GM19035 (cell line): ENCODE results near the gene RIBC2.
"Not testable (repeated sequence)": the region's sequence is repeated elsewhere in the genome, so short reads cannot be mapped to it uniquely, and the experiment has no call there.

ENCODE experiments used
- ATAC-seq: cut with Tn5 transposase; IDR thresholded peaks from one replicate; pipeline ENCODE4 v1.9.1; 2021; ENCODE audit not compliant: unreplicated experiment

RIBC2 gene

DNA sequence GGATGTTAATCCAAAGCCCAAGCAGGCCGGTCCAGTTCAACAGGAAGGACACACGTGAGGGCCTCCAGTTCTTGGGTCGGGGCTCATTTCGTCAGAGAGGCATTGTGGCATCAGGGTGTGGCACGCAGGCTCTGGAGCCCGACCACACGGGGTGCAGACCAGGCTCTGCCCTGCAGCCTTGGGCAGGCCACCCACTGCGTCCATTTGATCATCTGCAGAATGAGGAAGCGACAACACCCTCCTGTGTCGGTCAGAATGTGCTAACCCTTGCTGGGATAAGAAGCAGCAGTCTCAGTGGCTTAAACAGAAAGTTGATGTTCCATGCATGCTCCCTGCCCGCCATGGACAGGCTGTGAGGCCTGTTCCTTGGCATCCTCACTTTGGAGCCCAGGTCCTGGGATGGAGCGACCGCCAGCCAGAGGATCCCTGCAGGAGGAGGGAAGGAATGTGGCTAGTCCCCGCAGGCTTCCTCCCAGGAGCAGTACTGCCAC lies 10.8 kb downstream of the RIBC2 start:
- ATAC-seq: no peak

DNA sequence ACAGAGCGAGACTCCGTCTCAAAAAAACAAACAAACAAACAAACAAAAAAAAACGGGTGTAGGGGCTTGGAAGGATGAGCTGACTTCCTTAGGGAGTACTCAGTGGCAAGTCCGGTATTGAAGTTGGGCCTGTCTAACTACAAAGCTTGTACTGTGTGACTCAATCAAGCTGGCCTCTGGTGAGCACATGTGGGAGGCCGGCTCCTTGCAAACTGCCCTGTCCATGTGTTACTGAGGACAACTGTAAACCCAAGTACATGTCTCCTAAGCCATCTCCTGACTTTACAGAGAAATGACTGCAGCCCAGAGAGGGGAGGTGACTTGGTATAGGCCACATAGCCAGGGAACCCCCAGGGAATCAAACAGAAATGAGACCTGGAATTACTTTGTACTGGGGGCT lies 11.6 kb downstream of the RIBC2 start:
- no peak for ATAC-seq

DNA sequence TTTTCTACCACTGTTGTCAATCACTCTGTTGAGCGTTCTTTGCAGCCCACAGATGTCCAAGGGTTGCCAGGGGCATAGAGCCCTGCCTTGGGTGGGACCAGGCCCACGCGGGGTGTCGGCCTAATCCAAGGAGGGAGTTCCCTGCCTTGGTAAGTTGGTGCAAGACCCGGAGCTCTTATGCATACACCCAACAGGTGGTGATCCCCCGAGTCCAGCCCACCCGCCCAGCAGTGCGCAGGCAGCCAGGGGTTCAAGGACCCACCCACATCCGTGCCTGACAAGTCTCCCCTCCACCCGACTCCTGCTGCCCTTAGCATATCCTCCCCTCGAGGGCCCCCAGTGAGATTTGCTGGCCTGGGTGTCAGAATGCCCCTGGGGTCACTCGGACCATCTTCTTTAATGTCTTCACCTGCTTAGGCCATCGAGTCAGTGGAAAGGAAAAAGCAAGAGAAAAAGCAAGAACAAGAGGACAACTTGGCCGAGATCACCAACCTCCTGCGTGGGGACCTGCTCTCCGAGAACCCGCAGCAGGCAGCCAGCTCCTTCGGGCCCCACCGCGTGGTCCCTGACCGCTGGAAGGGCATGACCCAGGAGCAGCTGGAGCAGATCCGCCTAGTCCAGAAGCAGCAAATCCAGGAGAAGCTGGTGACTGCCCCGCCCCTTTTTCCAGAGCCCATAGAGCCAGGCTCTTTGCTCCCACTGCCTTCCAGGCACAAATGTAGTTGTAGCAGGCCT lies 12.2 kb downstream of the RIBC2 start:
- ATAC-seq: no peak

DNA sequence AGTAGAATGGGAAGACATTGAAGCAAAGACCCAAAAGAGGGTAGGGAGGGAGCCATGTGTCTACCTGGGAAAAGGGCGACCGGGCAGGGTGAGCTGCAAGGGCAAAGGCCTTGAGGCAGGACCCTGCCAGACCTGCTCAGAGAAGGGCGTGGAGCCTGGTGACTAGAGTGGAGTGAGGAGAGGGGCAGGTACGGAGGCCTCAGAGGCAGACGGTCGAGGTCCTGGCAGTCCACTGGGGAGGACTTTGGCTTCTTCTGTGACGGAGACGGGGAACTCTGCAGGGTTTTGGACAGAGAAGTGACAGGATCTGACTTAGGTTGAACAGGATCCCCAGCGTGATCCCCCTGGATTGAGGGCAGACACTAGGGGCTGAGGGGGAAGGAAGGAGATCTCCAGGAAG lies 12.9 kb downstream of the RIBC2 start:
- ATAC-seq: no peak

DNA sequence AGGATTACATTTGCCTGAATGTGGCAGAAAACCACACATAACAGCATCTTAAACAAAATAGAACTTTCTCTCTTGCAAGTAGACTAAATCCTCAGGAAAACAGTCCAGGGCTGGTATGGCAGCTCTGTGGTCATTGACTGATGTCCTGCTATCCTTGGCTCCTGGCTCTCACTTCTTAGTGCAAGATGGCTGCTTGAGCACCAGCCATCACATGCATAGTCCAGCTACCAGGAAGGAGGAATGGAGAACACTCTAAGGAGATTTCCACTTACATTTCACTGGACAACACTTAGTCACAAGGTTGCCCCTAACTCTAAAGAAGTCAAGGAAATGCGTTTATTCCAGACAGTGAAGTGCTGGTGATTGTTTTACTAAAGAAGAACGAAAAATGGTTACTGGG lies 13.6 kb downstream of the RIBC2 start:
- ATAC-seq: no peak

DNA sequence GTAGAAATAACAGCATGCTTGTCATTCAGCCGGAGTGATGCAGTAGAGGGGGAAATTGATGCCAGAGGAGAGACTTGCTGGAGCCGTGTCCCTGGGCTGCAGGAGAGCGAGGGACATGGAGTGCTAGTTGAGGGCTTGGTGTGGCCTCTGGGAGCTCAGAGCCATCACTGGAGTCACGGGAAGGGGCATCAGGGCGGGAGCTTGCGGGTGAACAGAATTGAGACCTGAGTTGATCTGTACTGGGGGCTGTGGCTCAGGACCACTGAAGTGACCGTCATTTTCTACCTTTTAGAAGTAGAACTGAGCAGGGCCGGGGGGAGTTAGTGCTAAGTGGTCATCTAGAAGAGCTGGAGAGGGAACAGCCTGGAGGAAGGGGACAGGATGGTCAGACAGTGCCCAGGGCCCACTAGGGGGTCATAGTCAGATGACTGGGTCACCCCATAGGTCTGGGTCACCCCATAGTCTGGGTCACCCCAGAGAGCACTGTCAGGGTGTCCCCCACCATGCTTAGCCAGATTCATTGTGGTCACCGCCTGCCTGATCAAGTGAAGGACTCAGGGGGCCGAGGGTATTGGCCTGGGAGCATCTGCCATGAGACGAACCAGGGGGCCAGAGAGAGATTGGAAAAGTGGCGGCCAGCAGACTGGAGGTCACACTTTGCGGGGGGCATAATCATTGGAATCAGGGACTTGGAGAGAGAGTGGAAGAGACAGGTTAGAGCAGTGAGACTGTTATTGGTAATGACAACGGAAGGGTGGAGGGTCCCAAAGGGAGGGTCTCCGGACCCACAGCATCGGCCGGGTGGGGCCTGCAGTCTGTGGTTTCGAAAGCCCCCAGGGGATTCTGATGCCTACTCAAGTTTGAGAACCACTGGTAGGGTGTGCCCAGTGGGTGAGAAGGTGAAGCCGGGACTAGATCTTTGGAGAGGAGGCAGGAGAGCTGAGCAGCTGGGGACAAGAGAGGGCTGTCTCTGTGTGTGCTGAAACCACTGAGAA lies 15.2 kb downstream of the RIBC2 start:
- ATAC-seq: no peak

DNA sequence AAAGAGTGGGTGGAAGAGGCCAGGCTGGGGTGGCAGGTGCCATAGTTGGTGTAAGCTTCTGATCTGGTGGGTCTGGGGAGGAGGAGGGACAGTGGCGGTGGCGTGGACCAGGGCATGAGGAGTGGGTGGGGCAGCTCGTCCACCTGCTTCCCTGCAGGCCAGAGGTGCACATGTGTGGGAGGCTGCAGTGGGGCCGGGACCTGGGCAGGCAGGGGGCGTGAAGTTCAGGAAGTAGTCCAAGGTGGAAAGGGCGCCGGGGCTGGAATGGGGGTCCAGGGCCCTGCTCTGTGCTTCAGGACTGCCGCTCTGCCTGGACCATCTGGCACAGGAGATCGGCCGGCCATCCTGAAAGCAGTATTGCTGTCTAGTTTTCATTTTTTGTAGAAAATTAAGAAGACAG lies 15.9 kb downstream of the RIBC2 start:
- ATAC-seq: no peak

DNA sequence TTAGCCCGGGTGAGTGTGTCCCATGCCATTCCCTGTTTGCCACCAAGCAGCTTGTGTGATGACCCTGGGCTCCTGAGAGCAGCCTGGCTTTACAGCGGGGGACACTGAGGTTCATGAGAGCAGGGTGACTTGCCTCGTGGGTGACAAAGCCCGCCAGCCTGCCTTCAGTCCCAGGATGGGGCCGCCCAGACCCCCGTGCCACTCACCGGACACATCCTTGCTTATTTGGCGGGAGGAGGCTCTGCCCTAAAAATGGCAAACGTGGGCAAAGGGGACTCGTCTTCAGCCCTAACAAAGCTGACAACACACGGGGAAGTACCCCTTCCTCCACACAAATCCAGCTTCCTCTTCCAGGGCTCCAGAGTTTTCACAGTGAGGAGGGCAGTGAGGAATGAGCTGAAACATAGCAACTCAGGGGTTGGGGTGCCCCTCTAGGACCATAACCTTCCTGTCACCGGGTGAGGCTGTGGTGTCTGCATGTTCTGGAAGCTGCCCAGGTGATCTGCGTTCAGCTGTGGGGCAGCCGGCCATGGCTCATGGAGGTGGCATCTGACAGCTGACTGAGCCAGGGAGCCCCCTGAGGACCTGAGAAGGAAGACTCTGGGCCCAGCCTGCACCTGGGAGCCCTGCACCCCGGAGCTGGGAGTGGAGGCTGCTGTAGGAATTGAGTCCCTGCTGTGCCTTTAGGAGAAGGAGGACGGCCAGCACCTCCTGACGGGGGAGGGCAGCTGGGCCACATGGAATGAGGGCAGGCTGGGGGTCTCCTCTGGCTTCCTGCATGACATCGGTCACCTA lies 16.7 kb downstream of the RIBC2 start:
- ATAC-seq: no peak

DNA sequence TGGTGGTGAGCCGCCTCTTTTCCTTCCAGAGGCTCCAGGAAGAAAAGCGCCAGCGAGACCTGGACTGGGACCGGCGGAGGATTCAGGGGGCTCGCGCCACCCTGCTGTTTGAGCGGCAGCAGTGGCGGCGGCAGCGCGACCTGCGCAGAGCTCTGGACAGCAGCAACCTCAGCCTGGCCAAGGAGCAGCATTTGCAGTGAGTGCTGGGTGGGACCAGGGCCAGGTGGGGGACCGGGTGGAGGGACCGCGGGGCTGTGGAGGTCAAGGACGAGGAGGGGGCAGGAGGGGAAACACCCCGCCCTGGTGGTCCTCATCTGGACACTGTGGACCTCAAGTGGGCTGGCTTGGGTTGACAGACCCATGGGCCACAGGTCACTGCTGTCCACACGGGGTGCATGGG lies 17.4 kb downstream of the RIBC2 start:
- ATAC-seq: no peak

DNA sequence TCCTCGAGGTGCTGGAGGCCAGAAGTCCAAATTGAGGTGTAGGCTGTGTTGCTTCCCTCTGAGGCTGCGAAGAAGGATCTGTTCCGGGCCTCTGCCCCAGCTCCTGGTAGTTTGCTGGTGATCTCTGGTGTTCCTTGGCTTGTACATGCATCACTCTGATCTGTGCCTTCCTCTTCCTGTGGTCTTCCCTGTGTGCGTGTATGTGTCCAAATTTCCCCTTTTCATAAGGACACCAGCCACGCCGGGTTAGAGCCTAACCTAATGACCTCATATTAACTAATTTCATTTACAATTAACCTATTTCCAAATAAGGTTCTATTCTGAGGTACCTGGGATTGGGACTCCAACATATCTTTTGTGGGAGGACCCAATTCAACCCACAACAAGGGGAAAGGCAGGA lies 21.5 kb downstream of the RIBC2 start:
- no peak for ATAC-seq

DNA sequence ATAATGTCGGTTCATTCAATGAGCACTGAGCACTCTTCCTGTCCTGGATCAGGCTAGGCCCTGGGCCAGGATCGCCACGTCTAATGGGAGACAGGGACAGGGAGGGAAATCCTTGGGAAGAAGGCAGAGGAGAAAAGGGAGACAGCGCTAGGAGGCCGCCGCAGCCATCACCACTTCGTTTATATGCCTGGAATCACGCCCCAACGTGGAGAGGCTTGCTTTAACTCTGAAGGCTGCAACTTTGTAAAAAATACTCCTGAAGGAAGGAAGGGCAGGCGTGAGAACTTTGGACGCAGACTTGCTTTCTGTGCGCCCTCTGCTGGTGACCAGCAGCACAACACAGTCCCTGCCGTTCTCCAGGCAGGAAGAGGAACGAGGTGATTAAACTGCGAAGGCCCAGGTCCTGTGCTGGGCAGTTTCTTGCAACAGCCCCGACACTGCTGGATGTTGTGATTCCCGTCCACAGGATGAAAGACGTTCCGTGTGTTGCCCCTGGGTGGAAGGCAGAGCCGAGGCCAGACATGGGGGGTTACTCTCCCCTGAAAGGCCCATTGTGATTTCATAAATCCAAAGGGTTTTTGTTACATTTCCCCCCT lies 22.1 kb downstream of the RIBC2 start:
- ATAC-seq: no peak

DNA sequence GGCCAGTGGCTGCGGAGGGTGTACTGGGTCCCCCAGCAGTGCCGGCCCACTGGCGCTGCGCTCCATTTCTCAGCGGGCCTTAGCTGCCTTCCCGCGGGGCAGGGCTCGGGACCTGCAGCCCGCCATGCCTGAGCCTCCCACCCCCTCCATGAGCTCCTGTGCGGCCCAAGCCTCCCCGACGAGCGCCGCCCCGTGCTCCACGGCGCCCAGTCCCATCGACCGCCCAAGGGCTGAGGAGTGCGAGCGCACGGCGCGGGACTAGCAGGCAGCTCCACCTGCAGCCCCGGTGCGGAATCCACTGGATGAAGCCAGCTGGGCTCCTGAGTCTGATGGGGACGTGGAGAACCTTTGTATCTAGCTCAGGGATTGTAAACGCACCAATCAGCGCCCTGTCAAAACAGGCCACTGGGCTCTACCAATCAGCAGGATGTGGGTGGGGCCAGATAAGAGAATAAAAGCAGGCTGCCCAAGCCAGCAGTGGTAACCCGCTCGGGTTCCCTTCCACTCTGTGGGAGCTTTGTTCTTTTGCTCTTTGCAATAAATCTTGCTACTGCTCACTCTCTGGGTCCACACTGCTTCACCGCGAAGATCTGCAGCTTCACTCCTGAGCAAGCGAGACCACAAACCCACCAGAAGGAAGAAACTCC lies 23.5 kb downstream of the RIBC2 start:
- ATAC-seq: not testable (repeated sequence)

DNA sequence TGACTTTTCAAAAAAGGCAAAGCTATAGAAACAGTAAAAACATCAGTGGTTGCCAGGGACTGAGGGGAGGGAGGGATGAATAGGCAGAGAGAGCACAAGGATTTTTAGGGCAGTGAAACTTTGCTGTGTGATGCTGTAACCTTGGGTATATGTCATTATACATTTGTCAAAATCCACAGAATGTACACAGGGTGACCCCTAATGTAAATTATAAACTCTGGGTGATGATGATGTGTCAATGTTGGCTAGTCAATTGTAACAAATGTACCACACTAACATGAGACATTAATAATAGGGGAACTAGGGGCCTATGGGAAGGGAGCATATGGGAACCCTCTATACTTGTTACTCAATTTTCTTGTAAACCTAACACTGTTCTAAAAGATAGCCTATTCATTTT lies 24.8 kb downstream of the RIBC2 start:
- no peak for ATAC-seq

DNA sequence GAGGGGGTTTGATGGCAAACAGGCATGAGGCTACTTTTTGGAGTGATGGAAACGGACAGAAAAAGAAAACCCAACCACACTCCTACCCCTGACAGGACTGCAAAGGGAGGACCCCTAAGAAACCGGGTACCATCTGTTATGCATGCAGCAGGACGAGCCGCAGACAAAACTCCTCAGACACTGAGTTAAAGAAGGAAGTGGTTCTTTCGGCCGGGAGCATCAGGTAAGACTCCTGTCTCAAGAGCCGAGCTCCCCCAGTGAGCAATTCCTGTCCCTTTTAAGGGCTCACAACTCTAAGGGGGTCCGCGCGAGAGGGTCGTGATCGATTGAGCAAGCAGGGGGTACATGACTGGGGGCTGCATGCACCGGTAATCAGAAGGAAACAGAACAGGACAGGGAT lies 27.2 kb downstream of the RIBC2 start:
- ATAC-seq: not testable (repeated sequence)

DNA sequence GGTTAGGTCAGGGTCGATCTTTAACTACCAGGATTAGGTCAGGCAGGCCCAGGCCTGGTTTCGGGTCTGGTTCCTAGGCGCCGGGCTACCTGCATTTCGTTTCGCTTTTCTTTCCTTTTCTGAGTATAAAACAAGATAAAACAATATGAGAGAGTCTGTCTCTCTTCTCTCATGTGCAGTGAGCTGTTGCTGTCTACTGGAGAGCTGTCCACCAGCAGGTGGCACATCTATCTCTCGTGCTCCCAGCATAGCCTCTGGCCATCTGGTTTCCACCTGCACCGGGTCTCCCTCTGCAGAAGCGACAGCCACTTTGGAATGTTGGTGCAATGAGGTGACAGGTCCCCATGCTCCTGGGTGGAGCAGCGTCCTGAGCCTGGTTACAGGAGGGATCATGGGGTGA lies 27.6 kb downstream of the RIBC2 start:
- no peak for ATAC-seq

DNA sequence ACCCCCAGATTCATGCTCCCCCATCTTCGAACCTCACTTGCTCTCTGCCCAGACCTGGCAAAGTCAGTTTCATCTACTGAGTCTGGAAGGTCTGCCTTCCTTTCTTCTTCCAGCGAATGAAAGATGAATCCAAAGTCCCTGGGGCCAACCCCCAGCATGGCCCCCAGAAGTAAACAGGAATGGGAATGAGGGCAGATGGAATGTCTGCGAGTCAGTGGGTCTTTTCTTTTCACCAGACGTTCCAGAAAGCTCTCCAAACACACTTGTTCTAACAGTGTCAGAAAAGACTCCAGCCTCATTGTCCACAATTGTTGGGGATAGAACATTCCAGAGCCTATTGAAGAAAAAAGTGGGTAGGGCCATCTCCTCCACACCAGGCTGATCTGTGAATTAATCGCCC lies 28.6 kb downstream of the RIBC2 start:
- no peak for ATAC-seq

DNA sequence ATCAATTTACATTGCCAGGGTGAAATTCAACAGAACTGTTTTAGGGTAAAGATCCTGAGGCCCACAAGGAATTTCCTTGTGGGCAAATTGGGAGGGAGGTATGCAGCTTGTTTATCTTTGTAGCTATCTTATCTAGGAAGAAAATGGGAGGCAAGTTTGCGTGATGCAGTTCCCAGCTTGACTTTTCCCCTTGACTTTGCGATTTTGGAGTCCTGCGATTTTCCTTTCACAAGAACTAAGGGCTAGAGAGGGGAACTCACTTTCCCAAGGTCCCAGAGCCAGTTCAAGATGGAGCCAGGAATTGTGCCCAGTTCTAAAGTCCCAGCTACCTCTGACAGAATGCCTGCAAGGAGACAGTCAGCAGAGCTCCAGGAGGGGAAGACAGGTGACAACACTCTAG lies 30.7 kb downstream of the RIBC2 start:
- ATAC-seq: no peak

DNA sequence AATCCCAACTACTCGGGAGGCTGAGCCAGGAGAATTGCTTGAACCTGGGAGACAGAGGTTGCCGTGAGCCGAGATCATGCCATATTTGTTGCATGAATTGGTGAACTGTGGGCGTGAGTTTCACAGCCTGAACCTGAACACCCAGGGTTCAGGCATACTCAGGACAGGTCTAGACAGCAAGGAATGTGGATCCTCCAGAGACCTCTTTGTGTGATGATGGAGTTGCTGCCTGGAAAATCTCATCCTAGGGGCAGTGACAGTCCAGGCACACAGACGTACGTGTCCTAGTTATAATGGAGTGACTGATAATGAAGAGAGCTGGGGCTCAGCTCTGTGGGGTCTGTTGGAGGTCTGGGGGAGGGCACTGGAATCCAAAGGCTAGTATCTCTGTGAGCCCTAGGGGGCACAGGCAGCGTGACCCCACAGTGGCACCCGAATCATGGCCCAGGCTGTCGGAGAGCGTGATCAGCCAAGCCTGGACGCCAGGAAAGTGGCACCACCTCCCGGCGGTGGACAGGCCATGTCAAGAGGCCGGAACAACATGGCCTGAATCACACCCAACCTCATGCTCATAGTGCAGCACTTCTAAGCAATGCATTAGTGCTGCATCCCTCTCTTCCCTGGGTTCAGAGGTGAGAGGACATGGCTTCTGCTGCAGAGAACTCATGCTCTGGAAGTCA lies 31.7 kb downstream of the RIBC2 start:
- ATAC-seq: no peak

DNA sequence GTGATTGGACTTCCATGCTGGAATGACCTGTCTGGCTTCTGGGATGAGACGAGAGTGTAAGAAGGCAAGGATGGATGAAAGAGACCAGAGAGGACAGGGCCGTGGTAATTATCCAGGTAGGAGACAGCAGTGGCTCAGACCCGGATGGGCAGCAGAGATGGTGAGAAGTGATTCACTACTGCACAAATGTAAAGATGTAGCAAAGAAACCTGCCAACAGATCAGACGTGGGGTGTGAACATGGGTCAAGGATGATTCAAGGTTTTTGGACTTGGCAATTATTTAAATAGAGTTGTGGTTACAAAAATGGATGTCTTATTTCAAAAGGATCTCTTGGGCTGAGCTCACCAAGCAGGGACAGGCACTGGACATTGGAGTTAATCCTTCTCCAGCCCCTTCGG lies 32.7 kb downstream of the RIBC2 start:
- ATAC-seq: no peak

DNA sequence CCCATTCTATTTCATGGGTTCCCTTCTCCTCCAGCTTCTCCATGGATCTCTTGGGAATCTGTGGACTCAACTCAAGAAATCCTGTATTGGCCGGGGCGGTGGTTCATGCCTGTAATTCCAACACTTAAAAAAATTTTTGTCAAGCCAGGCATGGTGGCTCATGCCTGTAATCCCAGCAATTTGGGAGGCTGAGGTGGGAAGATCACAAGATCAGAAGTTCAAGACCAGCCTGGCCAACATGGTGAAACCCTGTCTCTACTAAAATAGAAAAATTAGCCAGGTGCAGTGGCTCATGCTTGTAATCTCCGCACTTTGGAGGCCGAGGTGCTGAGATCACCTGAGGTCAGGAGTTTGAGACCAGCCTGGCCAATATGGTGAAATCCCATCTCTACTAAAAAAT lies 34.1 kb downstream of the RIBC2 start:
- ATAC-seq: not testable (repeated sequence)
